HEK293 (cell line): ENCODE measurements around the gene DNAJC27.

Source experiments
- ELK4 ChIP-seq: IDR thresholded peaks from 2 replicates; pipeline ENCODE4 v1.6.1; 2011; ENCODE audit warnings: mild to moderate bottlenecking, low read depth, low read length, borderline replicate concordance
- HOXC10 ChIP-seq: sonication (generic); formaldehyde crosslinking; IDR thresholded peaks from 2 replicates; pipeline ENCODE4 v1.8.1; 2023; ENCODE audit warnings: mild to moderate bottlenecking, missing genetic modification reagents
- REPIN1 ChIP-seq: fragments of 450-650 bp; formaldehyde crosslinking; IDR thresholded peaks from 2 replicates; pipeline ENCODE4 v1.5.1; 2017; ENCODE audit warnings: missing biosample characterization, missing genetic modification characterization, low read depth
- YY1 ChIP-seq: fragments of 450-650 bp; formaldehyde crosslinking; IDR thresholded peaks from 2 replicates; pipeline ENCODE4 v1.5.1; 2018; ENCODE audit warnings: missing biosample characterization, missing genetic modification characterization
- ZNF140 ChIP-seq: fragments of 450-650 bp; formaldehyde crosslinking; IDR thresholded peaks from 2 replicates; pipeline ENCODE4 v1.5.1; 2016; ENCODE audit warnings: missing biosample characterization, missing genetic modification characterization
- ZNF341 ChIP-seq: fragments of 450-650 bp; formaldehyde crosslinking; IDR thresholded peaks from 2 replicates; pipeline ENCODE4; 2016; ENCODE audit warnings: low read depth, missing biosample characterization, missing genetic modification characterization
- ZNF571 ChIP-seq: fragments of 450-650 bp; formaldehyde crosslinking; IDR thresholded peaks from 2 replicates; pipeline ENCODE4 v1.5.0; 2017; ENCODE audit warnings: missing biosample characterization, missing genetic modification characterization
- ZNF707 ChIP-seq: fragments of 450-650 bp; formaldehyde crosslinking; IDR thresholded peaks from 2 replicates; pipeline ENCODE4 v1.5.1; 2016; ENCODE audit warnings: missing biosample characterization, missing genetic modification characterization

- TF ChIP-seq REPIN1 (tag by site-specific recombination) (no peak), ZNF341 (tag by site-specific recombination) (peak; percentile 57), ZNF571 (tag by site-specific recombination) (no peak), ZNF707 (tag by site-specific recombination) (no peak), YY1 (no peak), ZNF140 (tag by site-specific recombination) (no peak), ELK4 (no peak), HOXC10 (CRISPR knock-in tag) (no peak)
Measured at GRCh38 chr2:24919037-24919505, 52.7 kb downstream of the DNAJC27 start.
